HG03558 (cell line): Measurements from ENCODE around the gene TMEM131.

Experiments
- ATAC-seq: cut with Tn5 transposase; IDR thresholded peaks from one replicate; pipeline ENCODE4 v1.9.1; 2021; ENCODE audit warnings: moderate number of reproducible peaks; ENCODE audit not compliant: unreplicated experiment; ENCODE audit errors: extremely low read depth

TMEM131 gene

DNA sequence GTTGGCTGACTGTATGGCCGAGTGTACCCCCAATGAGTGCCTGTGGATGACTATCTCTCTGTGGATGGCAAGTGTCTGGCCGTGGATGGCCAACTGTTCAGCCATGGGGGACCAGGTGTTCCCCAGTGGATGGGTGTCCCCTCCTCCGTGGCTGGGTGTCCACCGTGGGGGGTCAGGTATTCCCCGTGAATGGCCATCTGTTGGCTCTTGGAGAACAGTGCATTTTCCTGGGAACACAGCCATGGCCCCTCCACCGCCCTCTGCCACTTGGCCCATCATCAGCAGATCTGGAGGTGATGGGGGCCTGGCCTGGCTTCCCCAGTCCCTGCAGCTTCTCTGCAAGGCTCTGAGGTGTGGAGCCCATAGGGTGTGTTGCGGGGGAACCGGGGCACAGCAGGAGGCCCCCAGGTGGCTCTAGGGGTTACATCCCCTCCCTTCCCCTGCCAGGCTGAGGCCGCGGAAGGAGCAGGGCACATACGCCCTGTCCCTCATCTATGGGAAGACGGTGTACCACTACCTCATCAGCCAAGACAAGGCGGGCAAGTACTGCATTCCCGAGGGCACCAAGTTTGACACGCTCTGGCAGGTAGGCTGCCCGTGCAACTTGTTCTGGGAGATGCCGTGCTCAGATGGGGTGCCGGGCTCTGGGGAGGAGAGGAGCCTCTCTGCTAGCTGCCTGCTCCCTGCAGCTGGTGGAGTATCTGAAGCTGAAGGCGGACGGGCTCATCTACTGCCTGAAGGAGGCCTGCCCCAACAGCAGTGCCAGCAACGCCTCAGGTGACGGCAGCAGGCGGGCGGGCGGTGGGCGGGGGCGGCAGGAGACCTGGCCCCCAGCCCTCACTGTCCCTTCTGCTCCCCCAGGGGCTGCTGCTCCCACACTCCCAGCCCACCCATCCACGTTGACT, 263.1 kb downstream of the TMEM131 start:
- ATAC-seq = no peak

DNA sequence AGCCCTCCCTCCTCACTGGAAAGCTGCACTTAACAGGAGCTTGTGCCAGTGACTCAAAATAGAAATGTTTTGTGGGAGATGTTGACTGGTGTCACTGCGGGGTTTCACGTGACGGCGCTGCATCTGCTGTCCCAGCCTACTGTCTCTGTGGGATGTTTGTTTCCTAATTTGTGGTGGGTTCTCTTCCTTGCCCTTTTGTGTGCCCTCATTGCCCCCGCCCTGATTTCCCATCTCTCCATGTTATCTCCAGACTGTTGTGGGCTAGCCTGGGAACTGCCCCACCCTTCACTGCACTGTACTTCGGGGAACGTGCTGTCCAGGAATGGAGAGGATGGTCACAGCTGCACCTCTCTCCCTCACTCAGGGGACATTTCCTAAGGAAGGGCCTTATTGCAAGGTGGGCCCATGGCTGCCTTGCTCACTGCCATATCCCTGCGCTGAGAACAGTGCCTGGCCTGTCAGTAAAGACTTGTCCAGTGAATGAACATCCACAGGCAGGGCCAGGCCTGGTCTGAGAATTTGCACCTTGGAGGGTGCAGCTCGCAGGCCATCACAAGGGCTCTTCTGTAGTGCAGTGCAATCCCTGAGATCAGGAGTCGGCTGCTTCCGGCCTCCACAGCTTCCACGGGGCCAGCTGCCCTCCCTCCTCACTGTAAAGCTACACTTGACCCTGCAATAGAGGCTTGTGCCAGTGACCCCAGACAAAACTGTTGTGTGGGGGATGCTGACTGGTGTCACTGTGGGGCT, 264.3 kb downstream of the TMEM131 start:
- ATAC-seq = no peak

DNA sequence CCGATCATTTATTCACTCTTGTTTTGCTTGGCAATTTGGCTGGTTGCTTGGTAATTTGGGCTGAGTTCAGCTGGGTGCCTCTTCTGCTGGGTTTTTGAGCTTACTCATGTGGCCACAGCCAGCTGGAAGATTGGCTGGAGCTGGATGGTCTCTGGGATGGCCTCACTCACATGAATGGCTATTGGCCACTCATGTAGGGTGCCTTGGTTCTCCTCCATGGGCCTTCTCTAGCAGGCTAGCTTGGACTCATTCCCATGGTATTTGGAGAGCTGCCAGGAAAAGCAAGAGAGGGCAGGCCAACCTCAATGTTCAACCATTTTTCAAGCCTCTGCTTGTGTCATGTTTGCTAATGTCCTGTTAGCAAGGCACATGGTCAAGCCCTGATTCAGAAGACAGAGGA, 265.5 kb downstream of the TMEM131 start:
- ATAC-seq = no peak

DNA sequence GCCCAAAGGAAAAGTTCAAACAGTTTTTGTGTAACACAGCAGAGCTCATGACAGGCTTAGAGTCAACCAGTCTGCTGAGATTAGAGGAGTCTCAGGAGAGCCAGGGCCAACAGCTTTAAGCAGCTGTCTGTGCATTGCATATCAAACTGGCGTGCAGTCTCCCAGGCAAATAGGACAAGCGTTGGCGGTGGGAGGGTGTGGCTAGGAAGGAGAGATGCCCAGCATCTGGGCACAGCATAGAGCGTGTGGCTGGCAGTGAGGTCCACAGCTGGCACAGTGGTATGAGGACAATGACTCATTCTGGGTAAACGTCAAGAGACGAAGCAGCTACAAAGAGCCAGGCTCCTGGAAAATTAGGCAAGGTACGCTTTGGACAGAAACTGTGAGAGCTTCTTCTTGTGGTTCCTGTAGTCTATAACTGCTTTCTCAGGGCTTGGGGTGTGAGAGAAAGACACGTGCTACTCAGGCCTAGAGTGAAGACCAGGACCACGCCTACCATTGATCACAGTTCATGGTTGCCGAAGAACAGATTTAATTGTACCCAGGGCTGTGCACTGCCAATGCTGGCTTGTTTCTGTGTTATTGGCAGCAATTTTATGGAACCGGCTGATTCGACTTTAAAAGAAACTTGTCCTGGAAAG, 267.5 kb downstream of the TMEM131 start:
- ATAC-seq = no peak

DNA sequence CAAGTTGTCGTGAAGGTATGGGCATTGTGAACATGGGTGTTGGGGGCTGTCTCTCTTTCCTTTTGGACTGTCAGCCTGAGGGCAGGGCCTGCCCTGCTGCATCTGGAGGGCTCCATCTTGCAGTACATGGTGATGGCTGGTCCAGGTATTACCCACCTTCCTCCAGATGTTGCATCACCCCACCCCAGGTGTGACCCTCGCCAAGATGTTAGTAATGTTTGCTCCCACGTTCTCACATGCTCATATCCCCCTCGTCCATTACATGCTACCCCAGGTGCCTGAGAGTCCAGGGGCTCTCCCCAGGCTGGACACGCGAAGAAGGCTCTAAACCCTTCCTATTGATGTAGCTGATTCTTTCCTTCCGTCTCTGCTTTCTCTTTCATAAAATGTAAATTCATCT, 268.5 kb downstream of the TMEM131 start:
- ATAC-seq = no peak

DNA sequence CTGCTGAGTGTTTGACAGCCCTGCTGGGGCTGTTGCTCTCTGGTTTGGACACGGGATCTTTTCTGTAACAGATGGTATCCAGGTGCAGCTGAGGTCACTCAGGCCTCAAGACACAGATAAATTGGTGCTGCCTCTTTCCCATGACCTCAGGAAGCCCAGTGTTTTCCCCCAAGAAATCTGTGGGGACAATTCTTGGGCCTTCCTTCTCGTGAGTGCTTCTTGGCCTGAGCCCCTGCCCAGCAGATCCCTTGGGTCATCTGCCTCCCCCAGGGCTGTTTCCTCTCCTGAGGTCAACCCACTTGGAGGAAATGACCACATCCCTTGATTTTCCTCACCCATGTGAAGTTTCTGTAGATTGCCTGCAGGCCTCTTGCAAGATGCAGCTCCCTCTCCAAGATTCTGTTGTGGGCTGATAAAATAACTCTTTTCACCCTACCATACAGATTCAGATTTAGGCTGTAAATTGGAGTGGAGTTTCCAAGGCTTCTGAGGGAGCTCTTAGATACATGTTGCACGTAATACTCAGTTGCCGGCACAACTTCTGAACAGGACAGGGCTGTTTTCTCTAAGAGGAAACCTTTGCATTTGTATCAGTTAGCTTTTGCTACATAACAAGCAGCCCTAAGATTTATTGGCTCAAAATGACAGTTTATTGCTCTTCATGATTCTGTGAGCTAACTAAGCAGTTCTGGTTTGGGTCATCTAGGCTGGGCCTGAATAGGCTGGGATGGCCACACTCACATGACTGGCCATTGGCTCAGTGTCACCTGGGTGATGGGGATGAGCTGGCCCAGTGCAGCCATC, 269.3 kb downstream of the TMEM131 start:
- no peak for ATAC-seq

DNA sequence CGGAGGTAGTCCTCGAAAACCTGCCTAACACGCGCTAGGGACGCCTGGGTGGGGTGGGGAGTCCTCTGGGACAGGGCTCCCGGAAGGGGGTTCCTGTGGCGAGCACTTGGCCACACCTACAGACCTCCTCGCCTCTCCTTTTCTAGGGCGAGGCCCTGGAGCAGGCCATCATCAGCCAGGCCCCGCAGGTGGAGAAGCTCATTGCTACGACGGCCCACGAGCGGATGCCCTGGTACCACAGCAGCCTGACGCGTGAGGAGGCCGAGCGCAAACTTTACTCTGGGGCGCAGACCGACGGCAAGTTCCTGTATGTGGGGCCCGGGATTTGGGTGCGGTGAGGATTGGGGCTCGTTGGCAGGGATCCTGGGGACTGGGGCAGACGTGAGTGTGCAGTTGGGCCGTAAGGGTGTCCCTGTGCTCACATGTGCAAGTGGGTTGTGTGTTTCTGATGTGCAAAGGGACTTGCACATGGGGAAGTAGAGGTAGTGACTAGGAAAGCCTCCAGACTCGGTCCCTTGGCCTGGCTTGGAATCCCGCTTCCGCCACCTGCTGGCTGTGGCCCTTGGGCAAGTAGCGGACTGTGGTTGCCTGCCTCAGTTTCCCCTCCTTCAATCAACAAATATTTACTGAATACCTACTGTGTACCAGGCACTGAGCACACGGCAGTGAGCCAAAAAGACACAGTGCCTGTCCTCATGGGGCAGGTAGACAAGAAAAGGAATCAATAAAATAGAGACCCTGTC, 270.6 kb downstream of the TMEM131 start:
- ATAC-seq = no peak

DNA sequence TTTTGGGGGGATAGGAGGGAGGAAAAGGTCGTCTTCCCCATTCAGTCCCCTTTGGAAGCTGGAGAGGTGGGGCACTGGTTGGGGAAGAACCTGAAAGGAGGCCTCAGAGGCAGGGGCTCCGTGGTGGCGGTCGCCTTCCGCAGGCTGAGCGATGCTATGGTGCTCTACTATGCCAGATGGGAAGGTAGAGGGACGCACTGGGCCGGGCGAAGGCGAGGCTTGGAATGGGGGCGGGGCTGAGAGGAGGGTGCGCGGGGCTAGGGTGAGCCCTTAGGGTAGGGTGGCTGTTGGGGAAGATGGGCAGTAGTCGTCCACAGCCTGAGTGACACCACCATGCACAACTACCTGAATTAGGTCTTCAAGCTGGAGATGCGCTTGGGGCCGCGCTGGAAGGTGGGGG, 271.2 kb downstream of the TMEM131 start:
- ATAC-seq = no peak

DNA sequence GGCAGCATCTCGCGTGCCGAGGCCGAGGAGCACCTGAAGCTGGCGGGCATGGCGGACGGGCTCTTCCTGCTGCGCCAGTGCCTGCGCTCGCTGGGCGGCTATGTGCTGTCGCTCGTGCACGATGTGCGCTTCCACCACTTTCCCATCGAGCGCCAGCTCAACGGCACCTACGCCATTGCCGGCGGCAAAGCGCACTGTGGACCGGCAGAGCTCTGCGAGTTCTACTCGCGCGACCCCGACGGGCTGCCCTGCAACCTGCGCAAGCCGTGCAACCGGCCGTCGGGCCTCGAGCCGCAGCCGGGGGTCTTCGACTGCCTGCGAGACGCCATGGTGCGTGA, 271.7 kb downstream of the TMEM131 start:
- ATAC-seq = no peak

DNA sequence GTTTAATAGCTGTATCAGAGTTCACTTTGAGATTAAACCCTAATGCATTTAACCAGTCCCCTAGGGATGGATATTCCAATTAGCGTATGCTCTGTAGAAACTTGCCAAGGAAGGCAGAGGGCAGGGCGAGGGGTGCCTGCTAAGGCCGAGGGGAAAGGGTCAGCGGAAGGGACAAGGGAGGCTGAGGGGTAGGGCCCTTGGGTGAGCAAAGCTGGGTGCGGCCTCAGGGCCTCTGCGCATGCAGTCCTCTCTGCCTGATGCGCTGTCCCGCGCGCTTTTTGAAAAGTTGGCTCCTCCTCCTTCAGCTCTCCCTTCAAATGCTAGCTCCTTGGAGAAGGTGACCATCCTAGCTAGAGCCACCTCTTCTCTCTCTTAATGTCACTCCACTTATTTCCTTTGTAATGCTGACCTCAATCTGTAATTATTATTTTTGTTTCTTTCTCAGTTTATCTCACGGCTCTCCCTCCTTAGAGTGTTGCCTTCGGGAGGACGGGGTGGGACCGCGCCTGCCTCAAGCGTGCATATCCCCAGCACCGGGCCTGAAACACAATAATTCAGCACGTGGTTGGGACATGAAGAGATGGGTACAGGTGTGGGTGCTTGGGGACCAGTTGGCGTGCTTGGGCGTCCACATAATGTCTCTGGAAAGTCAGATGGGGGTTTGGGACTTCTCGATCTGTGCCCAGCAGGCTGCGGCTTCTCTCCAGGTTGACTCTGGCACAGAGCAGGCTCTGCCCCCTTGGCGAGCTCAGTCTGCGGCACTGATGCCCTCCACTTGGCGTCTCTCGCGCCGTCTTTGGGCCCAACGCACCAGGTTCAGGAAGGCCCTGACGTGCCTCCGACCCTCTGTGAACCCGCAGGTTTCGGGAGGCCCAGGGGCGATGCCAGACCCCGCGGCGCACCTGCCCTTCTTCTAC, 272.3 kb downstream of the TMEM131 start:
- ATAC-seq = no peak

DNA sequence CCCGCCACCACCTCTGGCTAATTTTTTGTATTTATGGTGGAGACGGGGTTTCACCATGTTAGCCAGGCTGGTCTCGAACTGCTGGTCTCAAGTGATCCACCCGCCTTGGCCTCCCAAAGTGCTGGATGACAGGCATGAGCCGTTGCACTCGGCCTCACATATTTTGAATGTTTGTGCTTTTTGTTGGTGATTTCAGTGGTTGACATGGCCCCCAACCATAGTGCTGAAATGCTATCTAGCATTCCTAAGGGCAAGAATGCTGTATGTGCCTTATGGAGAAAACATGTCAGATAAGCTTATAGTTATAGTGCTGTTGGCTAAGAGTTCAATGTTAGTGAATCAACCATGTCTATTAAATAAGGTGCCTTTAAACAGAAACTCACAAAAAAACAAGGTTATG, 273.5 kb downstream of the TMEM131 start:
- ATAC-seq = no peak

DNA sequence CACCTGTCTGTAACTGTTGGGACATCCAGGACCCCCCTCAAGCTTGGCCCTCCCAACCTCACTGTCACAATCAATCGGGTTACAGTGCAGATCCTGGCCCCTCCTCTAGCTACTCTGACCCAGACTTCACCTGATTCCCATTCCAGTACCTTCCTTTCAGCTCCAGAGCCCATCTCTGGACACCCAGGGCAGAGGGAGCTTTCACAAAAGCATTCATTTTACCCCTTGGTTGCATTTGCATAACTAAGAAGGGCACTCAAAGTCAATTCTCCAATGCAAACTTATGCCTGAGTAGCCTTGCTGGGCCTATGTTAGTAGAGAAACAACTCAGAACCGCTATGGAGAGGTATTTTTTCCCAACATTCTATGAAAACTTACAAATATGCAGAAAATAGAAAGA, 275.0 kb downstream of the TMEM131 start:
- ATAC-seq = no peak

DNA sequence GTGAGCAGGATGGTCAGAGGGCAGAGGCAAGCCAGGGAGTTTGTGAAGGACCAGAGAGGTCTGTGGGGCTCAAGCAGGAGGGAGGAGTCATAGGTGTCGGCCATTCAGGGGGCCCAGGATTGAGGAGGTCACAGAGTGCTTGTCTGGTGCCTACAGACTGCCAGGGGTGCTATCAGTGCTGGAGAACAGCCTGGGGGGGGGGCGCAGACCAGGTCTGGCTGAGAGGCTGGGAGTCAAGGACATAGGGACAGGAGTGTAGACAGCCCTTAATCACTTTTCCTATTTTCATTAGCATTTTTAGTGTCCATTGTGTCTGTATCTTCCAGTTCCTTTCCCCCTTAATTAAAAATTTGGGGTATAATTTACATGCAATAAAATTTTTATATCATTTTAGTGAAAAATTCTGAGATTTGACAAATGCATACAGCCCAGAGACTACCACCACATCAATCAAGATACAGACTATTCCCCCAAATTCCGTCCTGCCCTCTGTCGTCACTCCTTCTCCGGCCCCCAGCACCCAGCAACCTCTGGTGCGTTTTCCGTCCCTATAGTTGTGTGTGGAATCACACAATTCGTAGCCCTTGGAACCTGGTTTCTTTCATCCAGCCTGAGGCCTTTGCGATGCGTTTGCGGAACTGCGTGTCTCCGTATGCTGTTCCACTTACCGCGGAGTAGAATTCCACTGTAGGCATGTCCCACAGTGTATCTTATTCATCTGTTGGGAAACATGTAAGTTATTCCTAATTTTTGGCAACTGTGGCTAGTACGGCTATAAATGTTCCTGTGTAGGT, 276.2 kb downstream of the TMEM131 start:
- ATAC-seq = no peak

DNA sequence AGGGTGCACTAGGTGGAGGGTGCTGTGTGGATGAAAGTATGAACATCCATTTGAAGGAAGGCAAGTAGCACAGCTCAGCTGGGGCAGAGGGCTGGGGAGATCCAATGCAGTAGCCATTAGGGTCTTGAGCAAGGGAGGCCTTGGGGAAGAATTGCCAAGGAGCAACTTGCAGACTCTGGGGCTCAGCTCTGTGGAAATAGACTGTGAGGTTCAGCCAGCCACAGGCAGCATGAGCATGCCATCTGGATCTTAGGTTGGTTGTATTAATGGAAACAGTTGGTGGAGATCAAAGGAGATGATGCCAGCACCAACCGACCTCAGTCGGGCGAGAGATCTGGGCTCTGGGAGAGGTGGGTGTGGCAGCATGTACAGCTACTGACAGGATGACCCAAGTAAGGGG, 276.8 kb downstream of the TMEM131 start:
- no peak for ATAC-seq

DNA sequence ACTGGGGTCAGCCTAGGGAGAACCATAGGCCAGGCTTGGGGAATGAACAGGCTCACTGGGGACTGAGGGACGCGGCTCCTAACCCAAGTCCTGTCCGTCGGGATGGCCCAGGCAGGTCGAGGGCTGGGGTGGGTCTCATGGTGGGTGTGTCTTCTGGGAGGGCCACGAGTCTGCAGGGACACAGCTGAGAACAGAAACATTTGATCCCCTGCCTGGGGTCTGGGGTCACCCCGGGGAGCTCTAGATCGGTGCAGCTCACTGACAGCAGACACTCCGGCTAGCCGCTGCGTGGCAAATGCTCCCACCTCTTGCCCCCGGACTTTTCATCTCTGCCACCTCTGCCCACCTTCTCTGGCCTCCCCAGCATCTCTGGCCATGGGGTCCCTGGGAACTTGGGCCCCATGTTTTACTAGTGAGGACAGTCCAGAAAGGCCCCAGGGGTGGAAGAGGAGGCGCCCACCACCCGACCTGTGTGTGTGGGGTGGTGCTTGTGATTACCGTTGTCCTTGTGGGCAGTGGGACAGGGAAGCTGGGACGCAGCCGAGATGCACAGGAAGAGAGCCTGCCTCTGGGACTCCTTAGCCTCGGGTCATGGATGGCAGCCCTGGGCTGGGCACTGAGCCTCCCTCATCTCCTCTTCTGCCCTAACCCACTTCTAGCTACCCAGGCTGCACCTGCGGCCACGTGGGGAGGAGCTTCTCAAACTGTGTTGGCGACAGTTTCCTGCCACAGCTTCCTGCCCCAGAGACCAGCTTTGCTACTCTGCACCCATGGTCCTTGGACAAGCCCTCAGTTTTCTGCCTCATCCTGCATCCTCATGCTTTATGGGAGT, 277.5 kb downstream of the TMEM131 start:
- ATAC-seq = no peak

DNA sequence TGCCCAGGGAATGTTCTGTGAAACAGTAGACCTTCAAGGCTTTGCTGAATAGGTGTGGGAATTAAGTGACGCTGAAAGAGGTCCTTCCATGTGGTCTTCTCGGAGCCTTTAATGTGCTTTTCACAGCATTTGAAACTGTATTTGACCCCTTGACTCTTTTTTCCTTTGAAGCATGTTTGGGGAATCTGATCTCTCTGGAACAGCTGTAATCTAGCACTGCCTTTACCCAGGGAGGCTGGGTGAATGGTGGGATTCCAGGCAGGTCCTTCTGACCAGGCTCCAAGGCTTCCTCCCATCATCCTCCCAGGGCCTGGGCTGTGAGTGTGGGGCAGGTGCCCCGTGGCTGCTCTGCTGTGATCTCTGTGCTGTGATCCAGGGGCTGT, 278.1 kb downstream of the TMEM131 start:
- no peak for ATAC-seq
